HG02970 (cell line): ENCODE measurements around the gene DIO1.

ENCODE experiments used
- ATAC-seq: cut with Tn5 transposase; IDR thresholded peaks from one replicate; pipeline ENCODE4 v1.9.1; 2021; ENCODE audit warnings: mild to moderate bottlenecking, moderate library complexity, moderate number of reproducible peaks; ENCODE audit not compliant: unreplicated experiment, low FRiP score

DIO1 gene

GRCh38 chr1:53938136-53938830 lies 44.3 kb downstream of the DIO1 start:
- ATAC-seq: no peak

GRCh38 chr1:53942127-53942957 lies 48.4 kb downstream of the DIO1 start:
- no peak for ATAC-seq

GRCh38 chr1:53943090-53943489 lies 49.1 kb downstream of the DIO1 start:
- no peak for ATAC-seq

GRCh38 chr1:53943490-53944043 lies 49.6 kb downstream of the DIO1 start:
- ATAC-seq: no peak

- no peak for ATAC-seq
Measured at GRCh38 chr1:53944469-53945182, 50.6 kb downstream of the DIO1 start.

- ATAC-seq: no peak
Measured at GRCh38 chr1:53945183-53945432, 51.1 kb downstream of the DIO1 start.

GRCh38 chr1:53945433-53946251 lies 51.7 kb downstream of the DIO1 start, which contains the start of gene IFT25:
TSS of gene IFT25 (minus strand) at chr1:53945699. CDS start at chr1:53940082, 5,617 bp downstream.
- ATAC-seq: peak; percentile 69

- peak; percentile 74 for ATAC-seq
Measured at GRCh38 chr1:53946252-53947171, 52.5 kb downstream of the DIO1 start, which contains the start of gene LRRC42. TSS of gene LRRC42 (plus strand) at chr1:53946350. CDS start at chr1:53952000, 5,650 bp downstream.

GRCh38 chr1:53947172-53947907 lies 53.4 kb downstream of the DIO1 start:
- ATAC-seq: no peak

- ATAC-seq: no peak
Measured at GRCh38 chr1:53948291-53948690, 54.3 kb downstream of the DIO1 start.

- no peak for ATAC-seq
Measured at GRCh38 chr1:53949023-53949990, 55.3 kb downstream of the DIO1 start.

- no peak for ATAC-seq
Measured at GRCh38 chr1:53951697-53952096, 57.7 kb downstream of the DIO1 start.

- ATAC-seq: no peak
Measured at GRCh38 chr1:53954128-53954527, 60.1 kb downstream of the DIO1 start.

GRCh38 chr1:53956308-53957168 lies 62.6 kb downstream of the DIO1 start:
- no peak for ATAC-seq

GRCh38 chr1:53957194-53957818 lies 63.3 kb downstream of the DIO1 start:
- ATAC-seq: no peak
